Activated naive CD4-positive, alpha-beta T cell treated with anti-CD3 and anti-CD28 coated beads for 36 hours (primary cell): ENCODE measurements around the gene PRKN. TPM values are rescaled to one million over a fixed set of nuclear protein-coding genes. Genes with fewer than 3 reads are reported as not detected.

ENCODE experiments used
- CTCF ChIA-PET: fragments of 350-600 bp; sonication (Branson Sonifier 250); formaldehyde crosslinking; loops from one replicate; lab custom pipeline; 2021; ENCODE audit warnings: antibody characterized with exemption; lab: Charles Lee
- DNase-seq: peaks from one replicate; pipeline ENCODE4 v3.0.0-alpha.2; 2020
- H3K27ac Mint-ChIP-seq: one replicate; pipeline ENCODE4 v1.8.0; 2021; ENCODE audit warnings: mild to moderate bottlenecking, mixed read lengths
- H3K27me3 Mint-ChIP-seq: one replicate; pipeline ENCODE4 v1.8.0; 2021; ENCODE audit warnings: low read depth, mixed read lengths
- H3K36me3 Mint-ChIP-seq: one replicate; pipeline ENCODE4 v1.8.0; 2021; ENCODE audit warnings: low read depth, mixed read lengths
- H3K4me1 Mint-ChIP-seq: one replicate; pipeline ENCODE4 v1.8.0; 2021; ENCODE audit warnings: low read depth, mixed read lengths
- H3K4me3 Mint-ChIP-seq: one replicate; pipeline ENCODE4 v1.8.0; 2021; ENCODE audit warnings: mild to moderate bottlenecking, moderate library complexity, mixed read lengths
- H3K9me3 Mint-ChIP-seq: one replicate; pipeline ENCODE4 v1.8.0; 2021; ENCODE audit warnings: mixed read lengths
- intact Hi-C: fragments of 100-400 bp; cut with micrococcal nuclease; formaldehyde crosslinking; loops from one replicate; pipeline ENCODE4 v1.15.1; 2023
- total RNA-seq, 2 experiments: library from RNA; stranded (reverse); gene quantifications; one replicate each; pipeline ENCODE4 v1.2.3, GENCODE V29; 2021

The PRKN gene
- total RNA-seq, 2 experiments from 2014 or later = 0.33 to 0.72 TPM

GRCh38 chr6:161602359-161602758, 1125.2 kb downstream of the PRKN start:
- intact Hi-C loops = no loop called here
- CTCF ChIA-PET = no interaction called here

GRCh38 chr6:161598896-161599295, 1128.7 kb downstream of the PRKN start:
- Mint-ChIP-seq H3K4me3 (no peak overlapping the region), H3K9me3 (peaks cover 2% of the 10 kb centered on the region), H3K27ac (no peak overlapping the region), H3K36me3 (peaks cover 2% of the 10 kb centered on the region), H3K4me1 (no peaks in the 10 kb centered on the region), H3K27me3 (no peaks in the 10 kb centered on the region)
- CTCF ChIA-PET = no interaction called here
- no peak for DNase-seq
- intact Hi-C loops = no loop called here

More at GRCh38 chr6:161602359-161602758, 1125.2 kb downstream of the PRKN start:
- no peaks in the 10 kb centered on the region for H3K9me3 Mint-ChIP-seq
- DNase-seq = no peak
- no peak overlapping the region for H3K27ac Mint-ChIP-seq
- H3K36me3 Mint-ChIP-seq = no peaks in the 10 kb centered on the region
- no peaks in the 10 kb centered on the region for H3K4me1 Mint-ChIP-seq
- no peaks in the 10 kb centered on the region for H3K27me3 Mint-ChIP-seq
- no peak overlapping the region for H3K4me3 Mint-ChIP-seq

GRCh38 chr6:161596807-161597520, 1130.6 kb downstream of the PRKN start:
- H3K27ac Mint-ChIP-seq = no peak overlapping the region
- no peak overlapping the region for H3K4me3 Mint-ChIP-seq
- no peaks in the 10 kb centered on the region for H3K4me1 Mint-ChIP-seq
- CTCF ChIA-PET = no interaction called here
- intact Hi-C loops = no loop called here
- H3K9me3 Mint-ChIP-seq = peaks cover 2% of the 10 kb centered on the region
- H3K27me3 Mint-ChIP-seq = no peaks in the 10 kb centered on the region
- DNase-seq = no peak
- H3K36me3 Mint-ChIP-seq = peaks cover 2% of the 10 kb centered on the region

- intact Hi-C loops = no loop called here
- Mint-ChIP-seq H3K4me1 (no peaks in the 10 kb centered on the region), H3K9me3 (peaks cover 2% of the 10 kb centered on the region), H3K27ac (no peak overlapping the region), H3K27me3 (no peaks in the 10 kb centered on the region), H3K4me3 (no peak overlapping the region), H3K36me3 (peaks cover 2% of the 10 kb centered on the region)
- DNase-seq = no peak
- CTCF ChIA-PET = no interaction called here
These were observed 1133.2 kb downstream of the PRKN start for GRCh38 chr6:161594412-161594811.

GRCh38 chr6:161590961-161591627, 1136.5 kb downstream of the PRKN start:
- H3K36me3 Mint-ChIP-seq = peaks cover 2% of the 10 kb centered on the region

GRCh38 chr6:161586887-161587286, 1140.7 kb downstream of the PRKN start:
- intact Hi-C loops = no loop called here
- Mint-ChIP-seq H3K27me3 (no peaks in the 10 kb centered on the region), H3K27ac (no peak overlapping the region), H3K4me3 (no peak overlapping the region), H3K36me3 (no peaks in the 10 kb centered on the region), H3K9me3 (no peaks in the 10 kb centered on the region), H3K4me1 (no peaks in the 10 kb centered on the region)
- CTCF ChIA-PET = interaction anchor here (0.9 kb wide), 1 partner anchor 169 kb away, joined by 3 read pairs; no protein-coding TSS in a partner anchor
- no peak for DNase-seq

More at GRCh38 chr6:161590961-161591627, 1136.5 kb downstream of the PRKN start:
- H3K9me3 Mint-ChIP-seq = peaks cover 2% of the 10 kb centered on the region
- no peak for DNase-seq
- CTCF ChIA-PET = no interaction called here
- H3K4me3 Mint-ChIP-seq = no peak overlapping the region
- no peaks in the 10 kb centered on the region for H3K27me3 Mint-ChIP-seq
- H3K27ac Mint-ChIP-seq = no peak overlapping the region
- intact Hi-C loops = no loop called here
- H3K4me1 Mint-ChIP-seq = no peaks in the 10 kb centered on the region

GRCh38 chr6:161584621-161585340, 1142.8 kb downstream of the PRKN start:
- intact Hi-C loops = no loop called here
- DNase-seq = no peak
- CTCF ChIA-PET = interaction anchor here (0.7 kb wide), 1 partner anchor 322 kb away, joined by 3 read pairs; no protein-coding TSS in a partner anchor
- H3K9me3 Mint-ChIP-seq = no peaks in the 10 kb centered on the region
- H3K4me1 Mint-ChIP-seq = no peaks in the 10 kb centered on the region
- no peaks in the 10 kb centered on the region for H3K36me3 Mint-ChIP-seq
- H3K27ac Mint-ChIP-seq = no peak overlapping the region
- no peak overlapping the region for H3K4me3 Mint-ChIP-seq
- H3K27me3 Mint-ChIP-seq = no peaks in the 10 kb centered on the region

- H3K9me3 Mint-ChIP-seq = no peaks in the 10 kb centered on the region
- intact Hi-C loops = no loop called here
- no peak overlapping the region for H3K27ac Mint-ChIP-seq
- no peaks in the 10 kb centered on the region for H3K36me3 Mint-ChIP-seq
- H3K27me3 Mint-ChIP-seq = no peaks in the 10 kb centered on the region
- DNase-seq = no peak
- H3K4me1 Mint-ChIP-seq = no peaks in the 10 kb centered on the region
- CTCF ChIA-PET = no interaction called here
- H3K4me3 Mint-ChIP-seq = no peak overlapping the region
These were observed 1143.5 kb downstream of the PRKN start for GRCh38 chr6:161584051-161584450.

- H3K36me3 Mint-ChIP-seq = no peaks in the 10 kb centered on the region
- no peak overlapping the region for H3K4me3 Mint-ChIP-seq
- H3K27me3 Mint-ChIP-seq = no peaks in the 10 kb centered on the region
- H3K27ac Mint-ChIP-seq = no peak overlapping the region
- CTCF ChIA-PET = no interaction called here
- DNase-seq = no peak
- no peaks in the 10 kb centered on the region for H3K9me3 Mint-ChIP-seq
- intact Hi-C loops = no loop called here
- H3K4me1 Mint-ChIP-seq = no peaks in the 10 kb centered on the region
These were observed 1144.0 kb downstream of the PRKN start for GRCh38 chr6:161583584-161583983.

GRCh38 chr6:161578478-161578877, 1149.1 kb downstream of the PRKN start:
- Mint-ChIP-seq H3K4me3 (no peak overlapping the region), H3K4me1 (no peaks in the 10 kb centered on the region), H3K27me3 (no peaks in the 10 kb centered on the region), H3K9me3 (peaks cover 3% of the 10 kb centered on the region), H3K36me3 (no peaks in the 10 kb centered on the region), H3K27ac (no peak overlapping the region)
- intact Hi-C loops = no loop called here
- CTCF ChIA-PET = interaction anchor here (1.2 to 1.3 kb wide), 2 partner anchors 11 to 160 kb away, joined by 3 read pairs; no protein-coding TSS in a partner anchor
- no peak for DNase-seq

GRCh38 chr6:161575523-161576254, 1151.9 kb downstream of the PRKN start:
- CTCF ChIA-PET = no interaction called here
- DNase-seq = no peak
- Mint-ChIP-seq H3K9me3 (peaks cover 3% of the 10 kb centered on the region), H3K4me1 (no peaks in the 10 kb centered on the region), H3K27ac (no peak overlapping the region), H3K27me3 (no peaks in the 10 kb centered on the region), H3K4me3 (no peak overlapping the region), H3K36me3 (no peaks in the 10 kb centered on the region)
- intact Hi-C loops = no loop called here

GRCh38 chr6:161568885-161569456, 1158.6 kb downstream of the PRKN start:
- H3K27ac Mint-ChIP-seq = no peak overlapping the region
- no peak for DNase-seq
- no peaks in the 10 kb centered on the region for H3K4me1 Mint-ChIP-seq
- intact Hi-C loops = no loop called here
- CTCF ChIA-PET = no interaction called here
- no peak overlapping the region for H3K4me3 Mint-ChIP-seq
- peaks cover 2% of the 10 kb centered on the region for H3K9me3 Mint-ChIP-seq
- no peaks in the 10 kb centered on the region for H3K27me3 Mint-ChIP-seq
- no peaks in the 10 kb centered on the region for H3K36me3 Mint-ChIP-seq
